Right atrium auricular region (tissue), 2 donors: Measurements from ENCODE around the gene PDCD2L. TPM values are rescaled to one million over a fixed set of nuclear protein-coding genes. Genes with fewer than 3 reads are reported as not detected.
"Not testable (repeated sequence)": the region's sequence is repeated elsewhere in the genome, so short reads cannot be mapped to it uniquely, and the experiment has no call there.

Source experiments
- DNase-seq: peaks from one replicate; pipeline ENCODE4 v3.0.0-alpha.2; 2019; ENCODE audit warnings: low spot score
- H3K27ac ChIP-seq, 2 donors: fragments of 200-600 bp; sonication (generic); 1 replicate in 1 of 2; 2 replicates in 1 of 2; pipeline ENCODE4 v1.5.1; 2016 to 2019
- H3K27me3 ChIP-seq, 2 donors: fragments of 200-600 bp; sonication (generic); one replicate each; pipeline versions ENCODE4 v1.5.1 to v1.6.0; 2017 to 2019
- H3K36me3 ChIP-seq: fragments of 200-600 bp; sonication (generic); one replicate; pipeline ENCODE4 v1.5.1; 2016
- H3K4me1 ChIP-seq, 2 donors: fragments of 200-600 bp; sonication (generic); one replicate each; pipeline versions ENCODE4 v1.5.1 to v1.6.0; 2017 to 2019
- H3K4me3 ChIP-seq, 2 donors: fragments of 200-600 bp; sonication (generic); 1 replicate in 1 of 2; 2 replicates in 1 of 2; pipeline ENCODE4 v1.5.1; 2017 to 2019; ENCODE audit warnings: mild to moderate bottlenecking in 1 of 2, moderate library complexity in 1 of 2
- H3K9me3 ChIP-seq, 2 donors: fragments of 200-600 bp; sonication (generic); one replicate each; pipeline ENCODE4 v1.5.1; 2019
- CTCF ChIP-seq, 2 donors: fragments of 200-600 bp; sonication (generic); IDR thresholded peaks; one replicate each; pipeline ENCODE4 v1.5.1; 2019; ENCODE audit warnings: antibody characterized with exemption in 2 of 2
- total RNA-seq, 2 donors: library from RNA; depleted of rRNA; stranded (reverse); fragments of >200 nt; gene quantifications; one replicate each; pipeline ENCODE4 v1.1.0, GENCODE V29; 2016

The PDCD2L gene
- total RNA-seq, 2 donors from 2014 or later: 9.5 to 14.0 TPM

- no peak overlapping the region for H3K27ac ChIP-seq
- H3K36me3 ChIP-seq: peaks cover 78% of the 10 kb centered on the region
- H3K4me3 ChIP-seq: no peak overlapping the region
- TF ChIP-seq CTCF (IDR thresholded peaks at IDR 0.05): no peak
- no peaks in the 10 kb centered on the region for H3K4me1 ChIP-seq
- DNase-seq: no peak
- no peaks in the 10 kb centered on the region for H3K9me3 ChIP-seq
- H3K27me3 ChIP-seq: no peaks in the 10 kb centered on the region
Measured at GRCh38 chr19:34381399-34382251, 22.6 kb upstream of the PDCD2L start.

- H3K27ac ChIP-seq: no peak overlapping the region
- no peaks in the 10 kb centered on the region for H3K4me1 ChIP-seq
- H3K36me3 ChIP-seq: peaks cover 84% of the 10 kb centered on the region
- no peak for TF ChIP-seq CTCF (IDR thresholded peaks at IDR 0.05)
- DNase-seq: no peak
- no peaks in the 10 kb centered on the region for H3K9me3 ChIP-seq
- H3K27me3 ChIP-seq: no peaks in the 10 kb centered on the region
- no peak overlapping the region for H3K4me3 ChIP-seq
Measured at GRCh38 chr19:34382471-34382870, 21.7 kb upstream of the PDCD2L start.

GRCh38 chr19:34383599-34383998, 20.6 kb upstream of the PDCD2L start:
- Histone ChIP-seq H3K9me3 (no peaks in the 10 kb centered on the region), H3K27me3 (no peaks in the 10 kb centered on the region), H3K27ac (no peak overlapping the region), H3K4me3 (no peak overlapping the region), H3K4me1 (no peaks in the 10 kb centered on the region), H3K36me3 (peaks cover 84% of the 10 kb centered on the region)
- no peak for DNase-seq
- no peak for TF ChIP-seq CTCF (IDR thresholded peaks at IDR 0.05)

GRCh38 chr19:34386645-34387445, 17.4 kb upstream of the PDCD2L start:
- Histone ChIP-seq H3K9me3 (no peaks in the 10 kb centered on the region), H3K27me3 (no peaks in the 10 kb centered on the region), H3K4me1 (no peaks in the 10 kb centered on the region), H3K4me3 (no peak overlapping the region), H3K27ac (no peak overlapping the region), H3K36me3 (peaks cover 84% of the 10 kb centered on the region)
- DNase-seq: no peak
- no peak for TF ChIP-seq CTCF (IDR thresholded peaks at IDR 0.05)

GRCh38 chr19:34387446-34387810, 16.8 kb upstream of the PDCD2L start:
- no peak for TF ChIP-seq CTCF (IDR thresholded peaks at IDR 0.05)
- no peaks in the 10 kb centered on the region for H3K27me3 ChIP-seq
- no peaks in the 10 kb centered on the region for H3K9me3 ChIP-seq
- no peaks in the 10 kb centered on the region for H3K4me1 ChIP-seq
- DNase-seq: no peak
- peaks cover 84% of the 10 kb centered on the region for H3K36me3 ChIP-seq
- H3K27ac ChIP-seq: no peak overlapping the region
- H3K4me3 ChIP-seq: no peak overlapping the region

- H3K9me3 ChIP-seq, H3K4me1 ChIP-seq, H3K27ac ChIP-seq, H3K4me3 ChIP-seq, H3K27me3 ChIP-seq, DNase-seq: not testable (repeated sequence)
- peaks cover 77% of the 10 kb centered on the region for H3K36me3 ChIP-seq
Measured at GRCh38 chr19:34388745-34389144, 15.5 kb upstream of the PDCD2L start.
